Endometrial microvascular endothelial cells (primary cell): ENCODE measurements around the gene ENTPD7. TPM values are rescaled to one million over a fixed set of nuclear protein-coding genes. Genes with fewer than 3 reads are reported as not detected.

ENCODE experiments used
- in situ Hi-C: cut with HindIII; loops from 2 replicates; pipeline ENCODE4 v1.10.0; 2017; ENCODE audit warnings: low sequenced_read_pairs, low pct_unique_long_range_greater_than_20kb; ENCODE audit errors: inconsistent ontology term
- total RNA-seq: library from RNA; depleted of rRNA; stranded (reverse); fragments of >200 nt; gene quantifications from one replicate; pipeline ENCODE4 v1.2.3, GENCODE V29; 2015; ENCODE audit errors: inconsistent ontology term

ENTPD7 gene
- total RNA-seq, 1 donor from 2014 or later: 18.8 TPM

DNA sequence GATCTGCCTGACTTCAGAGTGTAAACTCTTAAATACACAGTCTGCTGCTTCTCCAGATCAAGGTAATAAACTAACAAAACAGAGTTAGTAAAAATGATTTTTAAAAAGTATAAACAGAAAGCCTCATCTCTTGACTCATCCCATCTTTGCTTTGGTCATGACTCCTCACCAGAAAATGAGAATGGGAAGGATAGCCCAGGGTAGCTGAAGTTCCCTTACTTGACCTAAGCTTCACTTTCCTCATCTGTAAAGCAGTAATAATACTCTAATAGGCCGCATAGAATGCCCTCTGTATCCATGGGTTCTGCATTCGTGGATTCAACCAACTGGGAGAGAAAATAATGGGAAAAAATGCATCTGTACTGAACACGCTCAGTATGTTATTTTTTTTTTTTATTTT is 27.8 kb upstream of the ENTPD7 start:
- in situ Hi-C loops: no loop called here

DNA sequence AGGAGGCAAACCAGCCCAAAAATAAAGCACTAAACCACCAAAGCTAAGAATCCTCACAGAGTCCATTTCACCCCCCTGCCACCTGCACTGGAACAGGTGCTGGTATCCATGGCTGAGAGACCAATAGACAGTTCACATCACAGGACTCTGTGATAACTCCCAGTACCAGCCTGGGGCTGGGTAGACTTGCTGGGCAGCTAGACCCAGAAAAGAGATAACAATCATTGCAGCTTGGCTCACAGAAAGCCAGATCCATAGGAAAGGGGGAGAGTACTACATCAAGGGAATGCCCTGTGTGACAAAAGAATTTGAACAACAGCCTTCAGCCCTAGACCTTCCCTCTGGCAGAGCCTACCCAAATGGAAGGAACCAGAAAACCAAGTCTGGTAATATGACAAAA is 25.5 kb upstream of the ENTPD7 start:
- in situ Hi-C loops: no loop called here

DNA sequence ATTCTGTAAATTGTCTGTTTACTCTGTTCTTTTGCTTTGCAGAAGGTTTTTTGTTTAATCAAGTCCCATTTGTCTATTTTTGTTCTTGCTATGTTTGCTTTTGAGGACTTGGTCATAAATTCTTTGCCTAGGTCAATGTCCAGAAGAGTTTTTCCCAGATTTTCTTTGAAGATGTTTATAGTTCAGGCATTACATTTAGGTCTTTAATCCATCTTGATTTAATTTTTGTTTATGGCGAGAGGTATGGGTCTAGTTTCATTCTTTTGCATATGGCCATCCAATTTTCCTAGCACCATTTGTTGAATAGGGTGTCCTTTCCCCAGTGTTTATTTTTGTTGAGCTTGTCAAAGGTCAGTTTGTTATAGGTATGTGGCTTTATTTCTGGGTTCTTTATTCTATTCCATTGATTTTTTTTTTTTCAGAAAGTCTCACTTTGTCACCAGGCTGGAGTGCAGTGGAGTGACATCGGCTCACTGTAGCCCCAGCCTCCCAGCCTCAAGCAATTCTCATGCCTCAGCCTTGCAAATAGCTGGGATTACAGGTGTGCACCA is 11.6 kb upstream of the ENTPD7 start:
- in situ Hi-C loops: no loop called here

DNA sequence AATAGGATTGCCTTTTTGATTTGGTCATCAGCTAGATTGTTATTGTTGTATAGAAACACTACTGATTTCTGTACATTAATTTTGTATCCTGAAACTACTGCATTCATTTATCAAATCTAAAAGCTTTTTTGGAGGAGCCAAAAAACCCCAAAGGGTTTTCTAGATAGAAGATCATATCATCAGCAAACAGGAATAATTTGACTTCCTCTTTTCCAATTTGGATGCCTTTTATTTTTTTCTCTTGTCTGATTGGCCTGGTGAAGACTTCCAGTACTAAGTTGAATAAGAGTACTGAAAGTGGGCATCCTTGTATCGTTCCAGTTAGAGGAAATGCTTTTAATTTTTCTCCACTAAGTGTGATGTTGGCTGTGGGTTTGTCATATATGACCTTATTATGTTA is 10.6 kb upstream of the ENTPD7 start:
- in situ Hi-C loops: no loop called here

DNA sequence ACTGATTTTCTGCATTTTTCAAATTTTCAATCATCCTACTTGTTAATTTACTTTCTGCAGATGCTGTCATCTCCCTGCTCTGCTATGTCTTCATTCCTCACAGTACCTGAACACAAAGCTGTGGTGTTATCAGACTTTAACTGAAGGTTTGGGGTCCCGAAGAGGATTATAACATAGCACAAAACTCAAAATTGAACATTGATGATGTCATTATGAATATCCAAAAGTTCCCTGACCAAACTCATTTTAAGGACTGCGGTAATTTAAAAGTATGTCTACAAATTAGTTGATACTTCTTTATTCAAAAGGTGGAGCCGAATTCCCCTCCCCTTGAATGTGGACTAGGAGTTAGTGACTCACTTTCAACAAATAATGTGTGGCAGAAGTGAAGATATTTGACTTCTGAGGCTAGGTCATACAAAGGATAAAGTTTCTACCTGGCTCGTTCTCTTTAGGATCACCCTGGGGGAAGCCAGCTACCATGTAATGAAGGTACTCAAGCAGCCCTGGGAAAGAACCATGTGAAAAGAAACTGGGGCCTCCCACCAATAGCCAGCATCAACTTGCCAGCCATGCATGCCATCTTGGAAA is 6.4 kb upstream of the ENTPD7 start:
- in situ Hi-C loops: no loop called here

DNA sequence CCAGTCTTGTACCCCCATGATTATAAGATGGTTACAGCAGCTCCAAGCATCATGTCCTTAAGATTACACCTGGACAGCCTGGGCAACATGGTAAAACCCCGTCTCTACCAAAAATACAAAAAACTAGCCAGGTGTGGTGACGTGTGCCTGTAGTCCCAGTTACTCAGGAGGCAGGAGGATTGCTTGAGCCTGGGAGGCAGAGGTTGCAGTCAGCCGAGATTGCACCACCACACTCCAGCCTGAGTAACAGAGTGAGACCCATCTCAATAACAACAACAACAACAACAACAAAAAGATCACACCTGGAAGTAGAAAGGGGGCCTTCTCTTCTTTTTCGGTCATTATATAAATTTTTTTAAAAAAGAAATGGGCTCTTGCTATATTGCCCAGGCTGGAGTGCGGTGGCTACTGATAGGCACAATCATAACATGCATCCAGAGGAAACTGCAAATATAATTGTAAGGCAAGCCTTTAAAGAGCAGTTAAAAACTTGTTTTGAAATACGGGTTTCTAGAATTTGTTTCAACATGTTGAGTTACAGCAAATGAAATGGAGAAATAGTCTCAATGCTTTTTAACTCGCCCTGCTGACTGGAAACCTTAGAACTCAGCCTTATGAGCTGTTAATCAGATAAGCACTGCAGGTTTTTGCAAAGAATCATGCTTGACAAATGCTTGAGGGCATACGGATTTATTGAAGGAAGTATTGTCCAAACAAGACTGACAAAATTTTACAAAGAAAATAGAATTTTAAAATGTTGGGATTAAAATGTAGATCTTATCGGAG is 4.7 kb upstream of the ENTPD7 start:
- in situ Hi-C loops: no loop called here

DNA sequence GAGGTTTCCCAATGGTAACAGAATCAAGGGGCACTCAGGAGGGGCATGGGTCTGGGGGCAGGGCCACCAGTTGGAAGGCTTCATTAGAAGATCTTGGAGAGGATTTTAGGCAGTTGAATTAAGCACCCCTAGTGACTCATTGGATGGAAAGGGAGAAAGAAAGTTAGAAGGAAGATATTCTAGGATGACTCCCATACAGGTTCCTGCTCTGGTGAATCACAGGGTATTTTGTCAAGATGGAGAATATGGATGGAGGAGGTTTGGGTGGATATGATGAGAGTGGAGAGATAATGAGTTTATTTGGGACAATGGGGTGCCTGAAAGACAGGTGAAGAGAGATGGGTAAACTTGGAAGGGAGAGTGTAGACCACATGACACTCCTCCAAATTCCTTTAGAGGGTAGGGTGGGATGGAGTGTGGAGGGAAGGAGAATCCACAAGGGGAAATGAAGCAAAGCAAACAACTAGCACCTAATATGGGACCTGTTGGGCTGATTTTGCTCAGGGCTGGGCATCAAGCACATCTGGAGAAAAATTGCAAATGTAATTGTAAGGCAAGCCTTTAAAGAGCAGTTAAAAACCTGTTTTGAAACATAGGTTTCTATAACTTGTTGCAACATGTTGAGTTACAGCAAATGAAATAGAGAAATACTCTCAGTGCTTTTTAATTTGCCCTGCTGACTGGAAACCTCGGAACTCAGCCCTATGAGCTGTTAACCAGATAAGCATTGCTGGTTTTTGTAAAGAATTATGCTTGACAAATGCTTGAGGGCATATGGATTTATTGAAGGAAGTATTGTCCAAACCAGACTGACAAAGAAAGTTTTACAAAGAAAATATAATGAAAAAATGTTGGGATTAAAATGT is 2.9 kb upstream of the ENTPD7 start:
- in situ Hi-C loops: no loop called here

DNA sequence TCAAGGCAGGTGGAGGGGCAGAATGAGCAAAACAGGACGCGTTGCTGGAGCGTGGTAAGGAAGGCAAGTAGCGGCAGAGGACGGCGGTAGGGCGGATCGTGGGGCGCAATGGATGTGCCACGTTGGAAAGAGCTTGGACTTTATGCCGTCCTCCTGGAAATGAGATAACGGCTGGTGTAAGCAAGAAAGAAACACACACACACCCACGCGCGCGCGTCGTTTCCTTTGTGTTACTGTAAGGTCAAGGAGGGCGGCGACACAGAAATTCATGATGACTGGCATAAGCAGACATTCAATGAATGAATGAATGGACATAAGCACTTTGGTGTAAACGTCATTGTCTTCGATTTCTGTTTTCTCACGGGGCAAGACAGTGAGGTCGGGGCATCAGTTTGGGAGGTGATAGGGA is 683 bp upstream of the ENTPD7 start:
- in situ Hi-C loops: no loop called here

DNA sequence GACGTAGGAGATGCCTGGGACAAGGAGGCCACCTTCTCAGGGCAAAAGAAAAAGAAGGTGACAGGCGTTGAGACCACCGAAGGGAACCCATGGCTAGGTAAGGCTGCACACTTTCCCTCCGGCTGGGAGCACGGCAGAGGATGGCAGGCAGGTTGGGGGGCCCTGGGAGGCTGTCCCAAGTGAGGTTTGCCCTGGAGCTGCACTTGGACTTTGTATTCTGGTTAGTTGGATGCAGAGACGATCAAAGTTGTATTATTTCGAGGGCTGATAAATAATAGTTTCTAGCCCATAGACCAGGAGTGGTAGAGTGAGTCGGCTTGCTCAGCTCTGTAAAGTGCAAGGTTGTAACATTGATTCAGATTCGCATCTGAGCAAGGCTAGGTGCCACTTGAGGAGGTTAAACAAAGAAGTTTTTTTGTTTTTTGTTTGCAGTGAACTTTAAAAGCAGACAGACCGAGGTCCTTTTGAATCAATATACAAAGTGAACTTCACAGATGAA is 608 bp downstream of the ENTPD7 start:
- in situ Hi-C loops: no loop called here

DNA sequence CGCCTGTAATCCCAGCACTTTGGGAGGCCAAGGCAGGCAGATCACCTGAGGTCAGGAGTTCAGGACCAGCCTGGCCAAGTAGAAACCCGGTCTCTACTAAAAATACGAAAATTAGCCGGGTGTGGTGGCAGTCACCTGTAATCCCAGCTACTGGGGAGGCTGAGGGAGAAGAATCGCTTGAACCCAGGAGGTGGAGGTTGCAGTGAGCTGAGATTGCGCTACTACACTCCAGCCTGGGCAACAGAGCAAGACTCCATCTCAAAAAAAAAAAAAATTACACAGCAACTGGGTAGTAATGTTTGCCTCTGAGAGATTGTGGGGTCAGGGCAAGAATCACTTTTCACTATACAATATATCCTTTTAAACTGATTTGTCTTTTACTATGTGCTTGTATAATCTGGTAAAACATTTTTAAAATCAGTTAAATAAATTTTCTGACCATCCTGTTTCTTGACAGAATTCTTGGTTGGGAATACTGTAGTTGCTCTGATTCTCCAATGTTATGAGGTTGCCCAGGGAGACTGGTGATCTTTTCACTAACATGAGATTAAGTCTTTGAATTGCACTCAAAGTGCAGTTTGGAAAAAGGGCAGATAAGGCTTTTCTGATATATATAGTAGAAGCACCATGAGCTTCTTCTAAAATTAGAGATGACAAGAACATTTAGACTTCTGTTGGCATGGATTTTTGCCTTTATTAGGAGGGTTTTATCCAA is 1.5 kb downstream of the ENTPD7 start:
- in situ Hi-C loops: no loop called here

DNA sequence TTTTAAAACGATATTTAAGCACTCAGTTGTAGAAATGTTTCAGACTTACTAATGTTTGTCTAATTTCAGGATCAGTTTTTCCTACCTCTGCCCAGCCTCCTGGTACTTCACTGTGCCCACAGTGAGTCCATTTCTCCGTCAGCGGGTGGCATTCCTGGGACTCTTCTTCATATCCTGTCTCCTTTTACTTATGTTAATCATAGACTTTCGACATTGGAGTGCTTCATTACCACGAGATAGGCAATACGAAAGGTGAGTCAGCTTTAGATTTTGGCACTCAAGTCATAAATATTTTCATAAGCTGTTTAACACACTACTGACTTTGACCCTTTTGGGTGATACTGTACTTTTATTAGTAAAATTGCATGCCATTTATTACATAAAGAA is 2.1 kb downstream of the ENTPD7 start:
- in situ Hi-C loops: no loop called here

DNA sequence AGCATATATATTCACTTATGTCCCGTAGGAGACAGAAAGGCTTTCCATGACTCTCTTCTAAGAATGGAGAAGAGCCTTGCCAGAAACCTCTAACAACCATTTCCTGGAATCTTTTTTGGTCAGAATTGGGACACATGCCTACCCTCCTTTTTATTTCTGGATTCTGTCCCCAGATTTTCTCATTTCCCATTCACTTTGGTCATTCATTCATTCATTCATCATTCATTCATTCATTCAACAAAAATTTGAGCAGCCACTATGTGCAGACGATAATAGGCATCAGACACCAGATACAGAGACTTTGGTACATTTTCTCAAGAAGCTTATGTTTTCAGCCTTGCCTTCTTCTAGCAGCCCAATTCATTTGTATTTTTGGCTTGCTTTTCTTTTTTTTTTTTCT is 6.0 kb downstream of the ENTPD7 start:
- in situ Hi-C loops: no loop called here

DNA sequence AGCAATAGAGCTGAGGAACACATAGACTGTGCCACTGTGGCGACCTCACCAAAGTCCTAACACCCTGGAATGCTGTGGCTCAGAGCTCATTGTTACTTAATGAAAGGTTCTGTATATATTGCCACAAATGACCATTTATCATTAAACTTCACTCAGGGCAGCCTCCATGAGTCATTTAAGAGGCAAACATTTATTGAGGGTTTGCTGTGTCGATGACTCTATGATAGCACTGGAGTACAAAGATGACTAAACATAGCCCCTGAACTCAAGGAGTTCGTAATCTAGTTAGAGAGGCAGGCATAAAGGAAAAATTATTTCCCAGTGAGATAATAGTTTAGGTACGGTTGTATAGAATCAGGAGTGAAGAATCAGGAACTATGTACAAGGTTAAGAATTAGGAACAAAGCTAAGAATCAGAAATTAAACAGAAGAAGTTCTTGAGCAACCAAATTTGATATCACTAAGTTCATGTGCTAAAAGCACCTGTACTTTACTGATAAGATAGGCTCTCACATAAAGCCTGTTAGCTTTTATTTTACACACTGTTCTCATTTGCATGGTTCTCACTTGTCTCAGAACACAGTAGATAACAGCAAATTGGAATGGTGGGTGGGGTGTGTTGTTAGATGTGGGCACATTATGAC is 7.9 kb downstream of the ENTPD7 start:
- in situ Hi-C loops: no loop called here

DNA sequence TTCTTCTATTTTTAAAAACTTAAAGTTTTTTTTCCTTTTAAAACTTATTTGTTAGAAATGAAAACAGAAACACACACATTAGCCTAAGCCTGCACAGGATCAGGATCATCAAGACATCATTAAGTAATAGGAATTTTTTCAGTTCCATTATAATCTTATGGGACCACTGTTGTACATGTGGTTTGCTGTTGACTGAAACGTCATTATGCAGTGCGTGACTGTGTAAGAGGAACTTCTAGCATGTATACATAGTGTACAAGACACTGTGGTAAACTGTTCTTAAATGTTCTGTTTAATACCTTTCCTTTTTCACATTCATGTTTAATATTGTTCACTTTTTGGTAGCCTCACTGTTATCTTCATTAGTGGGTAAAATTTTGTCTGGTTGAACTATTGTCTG is 12.1 kb downstream of the ENTPD7 start:
- in situ Hi-C loops: no loop called here

DNA sequence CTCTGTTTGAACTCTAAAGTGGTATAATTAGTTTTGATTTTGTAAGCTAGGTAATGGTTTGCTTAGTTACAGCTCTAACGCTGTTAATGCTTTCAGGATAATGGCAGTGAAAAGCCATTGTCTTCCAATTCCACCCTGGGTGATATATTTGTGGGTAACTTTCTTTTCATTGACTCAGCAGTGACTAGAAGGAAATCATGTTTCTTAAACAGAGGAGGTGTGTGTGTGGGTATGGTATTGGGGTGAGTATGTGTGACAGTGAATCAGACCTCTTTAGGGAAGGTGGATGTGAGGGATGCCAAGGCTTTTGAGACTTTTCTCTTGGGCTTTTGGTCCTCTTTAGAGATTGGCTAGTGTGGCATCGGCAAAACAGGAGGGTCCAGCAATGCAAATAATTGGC is 13.6 kb downstream of the ENTPD7 start:
- in situ Hi-C loops: no loop called here

DNA sequence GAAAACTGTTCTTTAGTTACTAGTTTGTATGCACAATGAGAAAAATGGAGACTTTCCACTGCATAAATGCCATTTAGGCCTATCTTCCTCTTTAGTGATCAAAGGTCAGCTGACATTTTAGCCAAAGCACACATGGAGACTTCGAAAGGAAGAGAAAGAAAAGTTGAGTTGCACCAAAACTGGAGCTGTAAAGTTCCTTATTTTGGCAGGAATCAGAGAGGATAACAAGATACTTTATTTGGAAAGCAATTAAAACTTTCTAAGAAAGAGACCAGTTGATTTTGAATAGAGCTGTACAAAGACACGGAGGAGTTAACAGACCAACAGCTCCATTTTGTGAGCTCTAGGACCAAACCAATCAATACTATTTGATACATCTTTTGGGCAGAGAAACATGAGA is 14.2 kb downstream of the ENTPD7 start:
- in situ Hi-C loops: no loop called here

DNA sequence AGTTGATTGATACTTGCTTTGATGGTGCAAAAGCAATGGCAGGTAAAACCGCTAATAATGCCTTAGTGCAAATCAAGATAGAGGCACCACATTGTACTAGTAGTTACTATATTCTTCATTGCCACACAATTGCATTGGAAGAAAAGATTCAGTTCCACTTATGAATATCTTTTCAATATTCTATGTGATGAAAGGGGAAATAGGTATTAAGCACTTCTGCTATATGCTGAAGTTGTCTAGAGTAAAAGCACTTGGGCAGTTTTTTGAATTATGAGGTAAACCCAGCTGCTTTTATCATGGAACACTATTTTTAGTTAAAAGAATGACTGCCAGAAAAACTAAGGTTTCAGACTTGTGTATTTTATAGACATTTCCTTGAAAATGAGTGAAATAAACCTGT is 15.5 kb downstream of the ENTPD7 start:
- in situ Hi-C loops: no loop called here

DNA sequence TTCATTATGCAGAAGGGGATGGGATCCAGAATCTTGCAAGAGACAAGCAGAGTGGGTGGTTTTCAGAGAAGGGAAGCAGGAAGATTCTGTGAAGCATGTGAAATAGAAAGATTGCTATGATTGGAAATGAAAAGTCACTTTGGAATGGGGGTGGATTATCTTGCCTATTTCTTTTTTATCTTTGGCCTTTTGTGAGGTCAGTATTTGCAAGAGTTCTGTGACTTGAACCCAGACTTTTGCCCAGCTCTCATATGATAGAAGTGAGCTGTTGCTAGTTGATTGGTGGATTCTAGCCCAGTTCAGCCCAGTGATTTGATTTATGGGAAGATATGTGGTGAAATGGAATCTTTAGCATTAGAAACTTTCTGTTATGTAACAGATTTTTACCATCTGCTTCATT is 17.1 kb downstream of the ENTPD7 start:
- in situ Hi-C loops: no loop called here
